HG03442 (cell line): Measurements from ENCODE around the gene NAV3.

Experiments used
- ATAC-seq: cut with Tn5 transposase; IDR thresholded peaks from one replicate; pipeline ENCODE4 v1.9.1; 2021; ENCODE audit warnings: mild to moderate bottlenecking, moderate library complexity; ENCODE audit not compliant: unreplicated experiment

The NAV3 gene

GRCh38 chr12:77841521-77841920 lies 10.8 kb downstream of the NAV3 start:
- peak; percentile 51 for ATAC-seq

- no peak for ATAC-seq
These were observed 11.7 kb downstream of the NAV3 start for GRCh38 chr12:77842430-77842829.

- ATAC-seq: no peak
These were observed 15.1 kb downstream of the NAV3 start for GRCh38 chr12:77845831-77846230.

DNA sequence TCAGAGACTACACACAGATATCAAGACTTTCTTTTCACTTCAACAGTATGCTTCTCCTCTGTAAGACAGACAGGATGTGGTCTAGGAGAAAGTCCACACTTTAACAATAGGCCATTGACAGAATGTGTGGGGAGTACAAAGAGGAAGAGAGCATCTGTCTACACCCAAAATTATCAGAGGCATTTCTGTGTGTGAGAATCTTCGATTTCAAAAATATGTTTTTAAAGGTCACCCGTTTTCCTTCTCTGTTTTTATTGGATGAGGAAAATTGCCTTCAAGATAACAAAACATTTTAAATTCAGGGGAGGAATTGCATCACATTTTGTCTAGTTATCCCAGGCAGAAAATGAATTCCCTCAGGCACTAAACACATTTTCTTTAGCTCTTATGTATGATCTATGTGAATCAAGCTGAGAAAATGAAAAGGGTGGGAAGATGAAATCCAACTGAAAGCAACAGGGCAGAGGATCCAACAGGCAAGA lies 16.4 kb downstream of the NAV3 start:
- peak; percentile 99 for ATAC-seq

GRCh38 chr12:77847680-77848431 lies 17.2 kb downstream of the NAV3 start:
- no peak for ATAC-seq

DNA sequence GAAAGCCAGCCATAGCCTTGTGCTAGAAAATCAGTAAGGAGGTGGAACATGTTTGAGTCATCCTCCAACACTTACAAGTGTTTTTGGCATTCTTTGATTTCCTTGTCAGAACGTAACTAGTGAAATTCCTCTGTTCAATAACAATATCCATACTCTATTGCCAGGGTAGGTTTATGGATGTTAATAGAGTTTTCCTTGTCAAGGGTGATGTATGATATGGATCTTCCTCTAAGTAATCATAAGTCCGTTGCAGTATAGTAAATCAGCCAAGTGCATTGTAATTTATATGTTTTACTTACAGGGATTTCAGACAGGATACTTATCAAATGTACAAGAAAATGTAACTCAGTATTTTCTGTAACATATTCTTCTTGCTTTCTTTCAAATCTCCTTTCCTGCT lies 19.4 kb downstream of the NAV3 start:
- no peak for ATAC-seq

GRCh38 chr12:77850698-77851097 lies 20.0 kb downstream of the NAV3 start:
- ATAC-seq: no peak

- ATAC-seq: no peak
These were observed 24.9 kb downstream of the NAV3 start for GRCh38 chr12:77855548-77855947.

GRCh38 chr12:77861317-77861716 lies 30.6 kb downstream of the NAV3 start:
- ATAC-seq: no peak

- no peak for ATAC-seq
These were observed 34.5 kb downstream of the NAV3 start for GRCh38 chr12:77865178-77865577.

DNA sequence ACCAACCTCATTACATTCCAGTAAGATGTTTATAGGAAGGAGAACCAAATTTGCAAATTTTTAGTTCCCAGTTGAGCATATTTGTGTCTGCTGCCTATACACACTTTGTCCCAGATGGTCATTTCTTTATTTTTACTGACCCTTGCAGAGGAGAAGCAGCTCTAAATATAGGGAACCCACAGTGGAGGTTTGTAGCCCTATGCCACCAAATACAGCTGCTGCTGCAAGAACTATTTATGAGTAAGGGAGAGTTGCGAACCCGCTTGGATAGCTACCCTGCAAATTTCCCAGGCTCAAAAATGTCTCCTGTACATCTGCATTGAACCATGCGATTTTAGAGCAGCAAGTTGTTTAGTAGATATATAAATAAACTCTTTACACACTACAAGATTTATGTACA lies 48.2 kb downstream of the NAV3 start:
- no peak for ATAC-seq

GRCh38 chr12:77882709-77883108 lies 52.0 kb downstream of the NAV3 start:
- peak; percentile 76 for ATAC-seq

- no peak for ATAC-seq
These were observed 57.9 kb downstream of the NAV3 start for GRCh38 chr12:77888611-77889010.

GRCh38 chr12:77891518-77892147 lies 60.9 kb downstream of the NAV3 start:
- ATAC-seq: peak; percentile 57

DNA sequence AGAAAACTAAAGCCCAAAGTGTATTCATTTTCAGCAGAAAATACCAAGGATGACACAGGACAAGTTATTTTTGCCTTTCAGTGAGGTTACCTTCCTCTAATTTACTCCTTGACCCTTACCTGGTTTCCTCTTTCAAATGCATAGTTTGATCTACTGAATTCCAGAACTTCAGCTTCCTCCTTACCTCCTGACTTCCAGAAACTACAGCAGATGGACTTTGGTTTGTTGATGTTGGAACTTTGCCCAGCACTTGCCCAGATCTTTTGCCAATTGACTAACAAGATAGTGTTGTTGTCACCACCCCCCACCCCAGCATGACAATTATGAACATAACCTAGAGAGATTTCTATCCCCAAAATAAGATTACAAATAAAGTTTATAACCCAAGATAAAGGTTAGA lies 63.2 kb downstream of the NAV3 start:
- ATAC-seq: no peak

DNA sequence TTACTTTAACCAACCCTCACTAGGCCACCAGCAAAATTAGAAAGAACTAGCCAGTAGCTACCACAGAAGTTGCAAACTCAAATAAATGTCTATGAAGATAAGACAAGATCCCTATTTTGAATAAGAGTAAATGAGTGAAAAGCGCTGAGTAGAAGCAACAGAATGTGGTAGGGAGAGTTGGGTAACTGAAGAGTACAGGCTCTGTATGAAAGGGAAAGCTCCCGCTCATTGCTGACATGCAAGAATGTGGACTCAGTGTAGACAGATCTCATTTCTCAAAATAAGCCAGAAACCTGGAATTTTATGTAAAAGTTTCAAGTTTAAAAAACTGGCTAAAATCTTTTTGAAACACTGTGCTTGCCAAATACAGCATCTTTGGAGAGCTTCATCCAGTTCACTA lies 63.9 kb downstream of the NAV3 start:
- ATAC-seq: no peak

DNA sequence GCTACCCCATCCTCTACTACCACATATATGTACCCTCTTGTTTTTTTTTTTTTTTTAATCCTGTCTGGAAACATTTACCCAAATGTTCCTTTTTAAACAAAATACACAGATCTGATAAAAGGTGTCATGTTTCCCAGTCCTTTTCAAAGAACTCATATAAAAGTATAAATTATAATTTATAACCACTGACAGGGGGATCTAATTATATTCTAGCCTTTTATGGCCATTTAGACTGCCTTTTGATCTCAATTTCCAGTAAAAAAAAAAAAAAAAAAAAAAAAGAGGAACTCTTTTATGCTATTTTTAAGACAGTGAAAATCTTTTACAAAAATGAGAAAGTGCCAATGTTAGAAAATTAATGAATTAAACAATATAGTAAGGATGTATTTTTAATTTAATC lies 65.0 kb downstream of the NAV3 start:
- ATAC-seq: no peak

DNA sequence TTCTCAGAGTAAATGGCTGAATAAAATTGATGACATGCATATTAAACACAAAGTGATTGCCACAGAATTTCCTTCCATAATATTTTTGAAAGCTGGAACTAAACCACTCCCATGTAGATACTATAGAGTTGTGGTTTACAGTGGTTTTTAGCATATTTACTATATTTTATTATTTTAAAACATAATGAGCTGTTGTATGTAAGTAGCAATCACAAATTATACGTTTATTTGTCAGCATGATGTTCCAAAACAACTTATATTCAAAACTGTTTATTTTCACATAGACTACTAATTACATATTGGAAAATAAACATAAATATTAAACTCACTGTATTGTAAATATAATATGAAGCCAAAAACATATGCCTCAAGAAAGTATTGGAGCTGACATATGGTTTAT lies 77.2 kb downstream of the NAV3 start:
- ATAC-seq: no peak

DNA sequence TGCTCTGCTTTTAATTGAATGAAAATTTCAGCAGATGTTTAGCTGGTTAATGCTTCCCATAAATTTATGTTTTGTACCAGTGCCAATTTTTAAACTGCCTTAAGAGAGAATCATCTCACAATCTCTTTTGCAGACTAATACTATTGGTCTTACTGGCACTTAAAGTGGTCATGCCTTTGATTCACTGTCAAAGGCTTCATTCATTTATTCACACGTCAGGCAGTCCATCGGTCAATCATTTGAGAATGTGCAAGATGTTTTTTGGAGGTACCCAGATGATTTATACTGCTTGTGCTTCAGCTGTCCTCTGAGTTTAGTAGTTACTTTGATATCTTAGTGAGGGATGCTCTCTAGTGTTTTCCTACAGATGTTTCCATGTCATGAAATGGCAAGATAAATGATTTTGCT lies 83.4 kb downstream of the NAV3 start:
- ATAC-seq: no peak

GRCh38 chr12:77915071-77915600 lies 84.4 kb downstream of the NAV3 start:
- no peak for ATAC-seq

DNA sequence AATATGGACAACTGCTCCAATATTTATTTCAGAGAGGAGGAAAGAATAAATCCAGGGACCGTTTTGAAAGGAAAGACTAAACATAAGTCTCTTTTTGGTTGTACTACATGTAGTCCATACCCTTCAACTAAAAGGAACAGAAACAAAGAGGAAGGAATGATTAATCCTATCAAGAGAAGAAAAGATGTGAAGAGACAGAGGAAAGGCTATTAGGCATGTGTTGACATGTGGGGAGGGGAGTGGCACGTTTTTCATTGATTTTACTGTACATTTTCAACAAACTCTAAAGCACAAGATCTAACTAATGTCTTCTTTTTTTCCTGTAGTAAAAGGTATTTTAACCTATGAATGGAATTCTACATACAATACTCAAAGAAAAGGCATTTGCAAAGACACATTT lies 85.6 kb downstream of the NAV3 start:
- ATAC-seq: no peak

DNA sequence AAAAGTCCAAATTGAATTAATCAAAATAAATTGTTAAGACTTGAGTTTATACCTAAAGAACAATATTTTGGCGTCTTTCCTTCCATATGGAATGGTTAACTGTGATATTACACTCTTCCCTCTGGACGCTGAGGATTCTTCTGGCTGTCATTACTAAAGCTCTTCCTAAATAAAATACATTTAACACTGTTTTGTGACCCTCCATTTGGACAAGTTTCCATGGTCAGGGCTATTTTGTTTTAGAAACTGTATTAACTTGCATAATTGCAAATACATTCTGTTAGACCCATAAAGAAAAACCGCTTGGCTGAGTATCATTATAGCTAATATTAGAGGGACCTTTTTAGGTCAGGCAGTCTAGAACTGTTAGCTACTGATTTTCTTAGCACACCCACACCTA lies 87.4 kb downstream of the NAV3 start:
- ATAC-seq: no peak
